ENCODE results near the gene CERS6.
"Not testable (repeated sequence)": the region's sequence is repeated elsewhere in the genome, so short reads cannot be mapped to it uniquely, and the experiment has no call there.

The CERS6 gene

GRCh38 chr2:168662651-168663208 is 206.7 kb downstream of the CERS6 start:
- DNase-seq (ENCODE audit: low read depth in 2 of 2, low spot score in 1 of 2), result no peak

- DNase-seq (ENCODE audit: low read depth in 2 of 2, low spot score in 1 of 2), result no peak
These were observed 207.9 kb downstream of the CERS6 start for GRCh38 chr2:168663993-168664392.

- DNase-seq (ENCODE audit: low read depth in 2 of 2, low spot score in 1 of 2), result not testable (repeated sequence)
These were observed 208.6 kb downstream of the CERS6 start for GRCh38 chr2:168664715-168665114.

- no peak for DNase-seq (ENCODE audit: low read depth in 2 of 2, low spot score in 1 of 2)
These were observed 210.3 kb downstream of the CERS6 start for GRCh38 chr2:168666339-168666738.

GRCh38 chr2:168667156-168667555 is 211.1 kb downstream of the CERS6 start:
- DNase-seq (ENCODE audit: low read depth in 2 of 2, low spot score in 1 of 2), result no peak

- DNase-seq (ENCODE audit: low read depth in 2 of 2, low spot score in 1 of 2), result no peak
These were observed 213.1 kb downstream of the CERS6 start for GRCh38 chr2:168669151-168669550.

GRCh38 chr2:168670478-168670877 is 214.4 kb downstream of the CERS6 start:
- no peak for DNase-seq (ENCODE audit: low read depth in 2 of 2, low spot score in 1 of 2)

- DNase-seq (ENCODE audit: low read depth in 2 of 2, low spot score in 1 of 2), result no peak
These were observed 215.9 kb downstream of the CERS6 start for GRCh38 chr2:168671932-168672331.

GRCh38 chr2:168673265-168674189 is 217.5 kb downstream of the CERS6 start:
- DNase-seq (ENCODE audit: low read depth in 2 of 2, low spot score in 1 of 2), result no peak

- no peak for DNase-seq (ENCODE audit: low read depth in 2 of 2, low spot score in 1 of 2)
These were observed 222.2 kb downstream of the CERS6 start for GRCh38 chr2:168678153-168678853.

- no peak for DNase-seq (ENCODE audit: low read depth in 2 of 2, low spot score in 1 of 2)
These were observed 223.0 kb downstream of the CERS6 start for GRCh38 chr2:168679081-168679480.

- DNase-seq (ENCODE audit: low read depth in 2 of 2, low spot score in 1 of 2), result no peak
These were observed 223.8 kb downstream of the CERS6 start for GRCh38 chr2:168679741-168680310.

- DNase-seq (ENCODE audit: low read depth in 2 of 2, low spot score in 1 of 2), result no peak
These were observed 227.9 kb downstream of the CERS6 start for GRCh38 chr2:168683996-168684395.

GRCh38 chr2:168684921-168685599 is 229.0 kb downstream of the CERS6 start:
- no peak for DNase-seq (ENCODE audit: low read depth in 2 of 2, low spot score in 1 of 2)

GRCh38 chr2:168685600-168686451 is 229.8 kb downstream of the CERS6 start:
- no peak for DNase-seq (ENCODE audit: low read depth in 2 of 2, low spot score in 1 of 2)

- DNase-seq (ENCODE audit: low read depth in 2 of 2, low spot score in 1 of 2), result no peak
These were observed 230.6 kb downstream of the CERS6 start for GRCh38 chr2:168686452-168687191.

- no peak for DNase-seq (ENCODE audit: low read depth in 2 of 2, low spot score in 1 of 2)
These were observed 231.2 kb downstream of the CERS6 start for GRCh38 chr2:168687314-168687713.

- no peak for DNase-seq (ENCODE audit: low read depth in 2 of 2, low spot score in 1 of 2)
These were observed 234.4 kb downstream of the CERS6 start for GRCh38 chr2:168690381-168690885.

GRCh38 chr2:168691221-168691620 is 235.1 kb downstream of the CERS6 start:
- DNase-seq (ENCODE audit: low read depth in 2 of 2, low spot score in 1 of 2), result no peak

Measured in stimulated activated CD8-positive, alpha-beta memory T cell treated with anti-CD3 and anti-CD28 coated beads, Interleukin-4, amount 100 ng/mL, for 1 hour (primary cell).